Neural cell (in vitro differentiated cells): ENCODE results near the gene PSMD8. TPM values are rescaled to one million over a fixed set of nuclear protein-coding genes. Genes with fewer than 3 reads are reported as not detected.

Experiments
- H2AFZ ChIP-seq: fragments of 200-600, 300-800 bp; sonication (generic), shearing (Covaris generic); 2 replicates; pipeline ENCODE4 v1.6.0; 2014; ENCODE audit warnings: low read depth, mild to moderate bottlenecking, antibody characterized with exemption, low read length, moderate library complexity
- H3F3A ChIP-seq: fragments of 200-600 bp; shearing (Covaris generic); 2 replicates; pipeline ENCODE4 v1.6.1; 2016; ENCODE audit warnings: mild to moderate bottlenecking, moderate library complexity, mixed read lengths, antibody characterized with exemption, low read length; ENCODE audit not compliant: insufficient read depth, poor library complexity, severe bottlenecking
- H3K27ac ChIP-seq: fragments of 200-600, 300-800 bp; sonication (generic), shearing (Covaris generic); 2 replicates; pipeline ENCODE4 v1.5.1; 2014; ENCODE audit warnings: mild to moderate bottlenecking, low read length, moderate library complexity
- H3K27me3 ChIP-seq: fragments of 300-800, 200-600 bp; sonication (generic), shearing (Covaris generic); 2 replicates; pipeline ENCODE4 v1.6.0; 2014; ENCODE audit warnings: mild to moderate bottlenecking, low read depth, low read length, moderate library complexity; ENCODE audit not compliant: insufficient read depth
- H3K36me3 ChIP-seq: fragments of 300-800, 200-600 bp; sonication (generic), shearing (Covaris generic); 2 replicates; pipeline ENCODE4 v1.5.1; 2014; ENCODE audit warnings: mild to moderate bottlenecking, antibody characterized with exemption, low read length, moderate library complexity; ENCODE audit not compliant: insufficient read depth
- H3K4me2 ChIP-seq: fragments of 300-800, 200-600 bp; sonication (generic), shearing (Covaris generic); 2 replicates; pipeline ENCODE4 v1.6.0; 2014; ENCODE audit warnings: mild to moderate bottlenecking, low read length
- H3K4me3 ChIP-seq: fragments of 300-800, 200-600 bp; sonication (generic), shearing (Covaris generic); 2 replicates; pipeline ENCODE4 v1.5.1; 2014; ENCODE audit warnings: mild to moderate bottlenecking, low read length, moderate library complexity
- H3K79me2 ChIP-seq: fragments of 200-600 bp; shearing (Covaris generic); replicated peaks from 2 replicates; pipeline ENCODE4 v1.6.0; 2014; ENCODE audit warnings: mild to moderate bottlenecking, low read length, moderate library complexity; ENCODE audit not compliant: insufficient read depth
- H3K9ac ChIP-seq: fragments of 300-800, 200-600 bp; sonication (generic), shearing (Covaris generic); 2 replicates; pipeline ENCODE4 v1.6.1; 2016; ENCODE audit warnings: mild to moderate bottlenecking, low read length, mixed read lengths
- H3K9me2 ChIP-seq: fragments of 200-600 bp; shearing (Covaris generic); 2 replicates; pipeline ENCODE4 v1.6.1; 2016; ENCODE audit warnings: mild to moderate bottlenecking, low read length, mixed read lengths; ENCODE audit not compliant: insufficient read depth
- H3K9me3 ChIP-seq: fragments of 200-600, 300-800 bp; sonication (generic), shearing (Covaris generic); 2 replicates; pipeline ENCODE4 v1.6.1; 2016; ENCODE audit warnings: mild to moderate bottlenecking, mixed run types, low read length, moderate library complexity, mixed read lengths
- H4K20me1 ChIP-seq: fragments of 200-600 bp; shearing (Covaris generic); 2 replicates; pipeline ENCODE4 v1.6.1; 2016; ENCODE audit warnings: mild to moderate bottlenecking, mixed run types; ENCODE audit not compliant: insufficient read depth
- CTCF ChIP-seq: fragments of 450-650 bp; IDR thresholded peaks from 2 replicates; pipeline ENCODE4 v1.5.1; 2014; ENCODE audit warnings: antibody characterized with exemption, mild to moderate bottlenecking, moderate library complexity; ENCODE audit not compliant: poor library complexity, severe bottlenecking
- EP300 ChIP-seq: fragments of 450-650 bp; conservative IDR thresholded peaks from 2 replicates; pipeline ENCODE4 v1.6.1; 2014; ENCODE audit warnings: antibody characterized with exemption, mild to moderate bottlenecking, moderate library complexity; ENCODE audit not compliant: poor library complexity, severe bottlenecking
- EZH2 ChIP-seq: fragments of 200-600, 300-800 bp; shearing (Covaris generic), sonication (generic); IDR thresholded peaks from 2 replicates; pipeline ENCODE4 v1.6.1; 2014; ENCODE audit warnings: antibody characterized with exemption, low read length, borderline replicate concordance, mild to moderate bottlenecking; ENCODE audit not compliant: insufficient read depth, poor library complexity, severe bottlenecking
- MXI1 ChIP-seq: fragments of 450-650 bp; conservative IDR thresholded peaks from 2 replicates; pipeline ENCODE4 v1.6.1; 2014; ENCODE audit warnings: antibody characterized with exemption, mild to moderate bottlenecking; ENCODE audit not compliant: poor library complexity, severe bottlenecking
- POLR2AphosphoS5 ChIP-seq: IDR thresholded peaks from 2 replicates; pipeline ENCODE4 v1.6.1; 2012
- RAD21 ChIP-seq: fragments of 450-650 bp; conservative IDR thresholded peaks from 2 replicates; pipeline ENCODE4 v1.6.1; 2014; ENCODE audit warnings: antibody characterized with exemption, mild to moderate bottlenecking, moderate library complexity
- REST ChIP-seq: IDR thresholded peaks from 2 replicates; pipeline ENCODE4 v1.6.1; 2012; ENCODE audit warnings: borderline replicate concordance
- SMC3 ChIP-seq: fragments of 450-650 bp; conservative IDR thresholded peaks from 2 replicates; pipeline ENCODE4 v1.6.1; 2014; ENCODE audit warnings: antibody characterized with exemption, mild to moderate bottlenecking, moderate library complexity; ENCODE audit not compliant: poor library complexity
- TAF1 ChIP-seq: IDR thresholded peaks from 2 replicates; pipeline ENCODE4 v1.6.1; 2012; ENCODE audit warnings: low read depth
- polyA plus RNA-seq: library from polyadenylated mRNA; depleted of rRNA; stranded (reverse); fragments of >200 nt; gene quantifications from 2 replicates; pipeline ENCODE4 v1.2.3, GENCODE V29; 2014

The PSMD8 gene
- polyA plus RNA-seq, 1 donor from 2014 or later = 334 TPM

- Histone ChIP-seq H3K27ac (no peak overlapping the region), H3K79me2 (peaks cover 7% of the 10 kb centered on the region), H4K20me1 (no peaks in the 10 kb centered on the region), H3K9me2 (no peaks in the 10 kb centered on the region), H3K9ac (no peak overlapping the region), H3K27me3 (no peaks in the 10 kb centered on the region), H2AFZ (no peak overlapping the region), H3K9me3 (no peaks in the 10 kb centered on the region), H3F3A (no peaks in the 10 kb centered on the region), H3K4me3 (no peak overlapping the region), H3K4me2 (no peak overlapping the region), H3K36me3 (peaks cover 6% of the 10 kb centered on the region)
- TF ChIP-seq EP300 (no peak), CTCF (no peak), MXI1 (no peak), POLR2AphosphoS5 (no peak), TAF1 (no peak), SMC3 (no peak), EZH2 (no peak), REST (no peak), RAD21 (no peak)
Measured at GRCh38 chr19:38394488-38394887, 20.1 kb downstream of the PSMD8 start.

GRCh38 chr19:38395381-38396114, 21.2 kb downstream of the PSMD8 start:
- H3K36me3 ChIP-seq = peaks cover 6% of the 10 kb centered on the region
- no peaks in the 10 kb centered on the region for H3K9me3 ChIP-seq
- H2AFZ ChIP-seq = no peak overlapping the region
- TF ChIP-seq POLR2AphosphoS5 (no peak), CTCF (no peak), RAD21 (no peak), EP300 (no peak), REST (no peak), MXI1 (no peak), SMC3 (no peak), EZH2 (no peak), TAF1 (no peak)
- no peaks in the 10 kb centered on the region for H4K20me1 ChIP-seq
- no peak overlapping the region for H3K4me2 ChIP-seq
- no peak overlapping the region for H3K4me3 ChIP-seq
- H3K79me2 ChIP-seq = no peaks in the 10 kb centered on the region
- no peak overlapping the region for H3K9ac ChIP-seq
- H3K27ac ChIP-seq = no peak overlapping the region
- H3K9me2 ChIP-seq = no peaks in the 10 kb centered on the region
- no peaks in the 10 kb centered on the region for H3K27me3 ChIP-seq
- H3F3A ChIP-seq = no peaks in the 10 kb centered on the region
